HCT116 (cell line): Measurements from ENCODE around the gene PDGFA. TPM values are rescaled to one million over a fixed set of nuclear protein-coding genes. Genes with fewer than 3 reads are reported as not detected.

ENCODE experiments used
- ATAC-seq: fragments of 200-7000 bp; cut with Tn5 transposase; 2 replicates; pipeline ENCODE4 v1.9.1; 2020; ENCODE audit warnings: mild to moderate bottlenecking, moderate library complexity
- BruUV-seq: library from RNA; stranded (reverse); fragments of 400-500 nt; replicated peaks from 2 replicates; lab custom pipeline; 2021; lab: Mats Ljungman, UMichigan
- CTCF ChIA-PET: fragments of 300-600 bp; sonication (Branson Sonifier 250); formaldehyde crosslinking; loops from one replicate; lab custom pipeline; 2021; ENCODE audit warnings: antibody characterized with exemption; lab: Charles Lee
- POLR2A ChIA-PET: fragments of 300-600, 350-600 bp; sonication (Branson Sonifier 250); formaldehyde crosslinking; loops from one replicate; lab custom pipeline; 2021; ENCODE audit warnings: antibody characterized with exemption; lab: Charles Lee
- RAD21 ChIA-PET, 2 experiments: fragments of 300-600 bp; sonication (Branson Sonifier 250); formaldehyde crosslinking; loops; one replicate each; lab custom pipeline; 2023; ENCODE audit warnings: low total read pairs in 2 of 2; ENCODE audit not compliant: uncharacterized antibody in 2 of 2, unreplicated experiment in 2 of 2, low non-redundant PET in 1 of 2; lab: Charles Lee
- DNase-seq: peaks from one replicate; pipeline ENCODE4 v3.0.0-alpha.2; 2010; ENCODE audit warnings: low read depth, low spot score
- H2AFZ ChIP-seq: fragments of 200-600 bp; shearing (Covaris generic), sonication (generic); 2 replicates; pipeline ENCODE4 v1.6.1; 2017; ENCODE audit warnings: low read depth, mixed run types, mixed read lengths, antibody characterized with exemption, low read length; ENCODE audit not compliant: poor library complexity, severe bottlenecking
- H3K27ac ChIP-seq: 2 replicates; pipeline ENCODE4 v1.5.1; 2012; ENCODE audit warnings: low read depth, low read length
- H3K27me3 ChIP-seq: fragments of 200-600 bp; sonication (generic); 2 replicates; pipeline ENCODE4 v1.6.1; 2016; ENCODE audit warnings: mixed run types, low read length, mixed read lengths; ENCODE audit not compliant: insufficient read depth
- H3K36me3 ChIP-seq, 2 experiments: fragments of 200-500 bp in 1 of 2; fragments of 200-600 bp in 1 of 2; sonication (Bioruptor generic) in 1 of 2; sonication (generic) in 1 of 2; 2 replicates each; pipeline versions ENCODE4 v1.5.1 to v1.6.1; 2014 to 2016; ENCODE audit warnings: low read length in 2 of 2, inconsistent platforms in 1 of 2, mixed read lengths in 1 of 2, mixed run types in 1 of 2; ENCODE audit not compliant: insufficient read depth in 2 of 2, control insufficient read depth in 1 of 2
- H3K4me1 ChIP-seq, 2 experiments: fragments of 200-600 bp in 1 of 2; sonication (generic) in 1 of 2; 2 replicates each; pipeline versions ENCODE4 v1.5.1 to v1.6.1; 2012 to 2017; ENCODE audit warnings: low read length in 2 of 2, inconsistent platforms in 1 of 2, mild to moderate bottlenecking in 1 of 2, mixed read lengths in 1 of 2, mixed run types in 1 of 2, moderate library complexity in 1 of 2; ENCODE audit not compliant: insufficient read depth in 2 of 2, control insufficient read depth in 1 of 2
- H3K4me2 ChIP-seq: fragments of 200-600 bp; sonication (generic); 2 replicates; pipeline ENCODE4 v1.6.1; 2017; ENCODE audit warnings: mixed run types, low read length, mixed read lengths
- H3K4me3 ChIP-seq, 2 experiments: fragments of 200-600 bp in 1 of 2; sonication (generic) in 1 of 2; replicated peaks in 1 of 2; 2 replicates each; pipeline ENCODE4 v1.5.1; 2011 to 2016; ENCODE audit warnings: low read length in 2 of 2, control low read depth in 1 of 2, low read depth in 1 of 2, mild to moderate bottlenecking in 1 of 2, mixed read lengths in 1 of 2, mixed run types in 1 of 2
- H3K79me2 ChIP-seq: fragments of 200-600 bp; sonication (generic); 2 replicates; pipeline ENCODE4 v1.6.1; 2017; ENCODE audit warnings: mild to moderate bottlenecking, mixed run types, low read length, moderate library complexity, mixed read lengths; ENCODE audit not compliant: insufficient read depth
- H3K9ac ChIP-seq: fragments of 200-600 bp; sonication (generic); 2 replicates; pipeline ENCODE4 v1.6.1; 2016; ENCODE audit warnings: low read length, mixed read lengths
- H3K9me2 ChIP-seq: fragments of 200-600 bp; sonication (generic), shearing (Covaris generic); 2 replicates; pipeline ENCODE4 v1.6.1; 2017; ENCODE audit warnings: mixed run types, mild to moderate bottlenecking, moderate library complexity; ENCODE audit not compliant: insufficient read depth
- H3K9me3 ChIP-seq, 2 experiments: fragments of 200-500 bp in 1 of 2; fragments of 200-600 bp in 1 of 2; sonication (Bioruptor generic) in 1 of 2; sonication (generic) in 1 of 2; 2 replicates each; pipeline ENCODE4 v1.6.1; 2014 to 2017; ENCODE audit warnings: low read length in 2 of 2, mixed read lengths in 2 of 2, inconsistent platforms in 1 of 2, low read depth in 1 of 2, mild to moderate bottlenecking in 1 of 2, mixed run types in 1 of 2, moderate library complexity in 1 of 2; ENCODE audit not compliant: control insufficient read depth in 1 of 2, insufficient read depth in 1 of 2
- H4K20me1 ChIP-seq: fragments of 200-600 bp; sonication (generic), shearing (Covaris generic); 2 replicates; pipeline ENCODE4 v1.6.1; 2017; ENCODE audit warnings: mixed run types, mild to moderate bottlenecking, moderate library complexity; ENCODE audit not compliant: insufficient read depth
- EGR1 ChIP-seq: IDR thresholded peaks from 2 replicates; pipeline ENCODE4 v1.6.1; 2012; ENCODE audit warnings: low read depth
- EZH2phosphoT487 ChIP-seq: fragments of 200-600 bp; IDR thresholded peaks from 2 replicates; pipeline ENCODE4 v1.6.1; 2018; ENCODE audit warnings: antibody characterized with exemption, borderline replicate concordance
- POLR2A ChIP-seq: IDR thresholded peaks from 2 replicates; pipeline ENCODE4 v1.7.0; 2011; ENCODE audit warnings: borderline replicate concordance; ENCODE audit not compliant: insufficient read depth, insufficient read length; ENCODE audit errors: extremely low read depth
- POLR2AphosphoS5 ChIP-seq: IDR thresholded peaks from 2 replicates; pipeline ENCODE4 v1.6.1; 2011; ENCODE audit warnings: mild to moderate bottlenecking, low read depth, low read length, moderate library complexity
- REST ChIP-seq: IDR thresholded peaks from 2 replicates; pipeline ENCODE4 v1.6.1; 2012; ENCODE audit warnings: low read depth
- YY1 ChIP-seq: IDR thresholded peaks from 2 replicates; pipeline ENCODE4 v1.6.1; 2011; ENCODE audit warnings: low read length, low read depth, moderate library complexity, mild to moderate bottlenecking; ENCODE audit not compliant: insufficient replicate concordance; ENCODE audit errors: extremely low read depth
- intact Hi-C: fragments of 100-400 bp; cut with micrococcal nuclease; formaldehyde crosslinking; loops from 2 replicates; pipeline ENCODE4 v1.10.0; 2022
- total RNA-seq: library from RNA; stranded (reverse); gene quantifications from one replicate; pipeline ENCODE4 v1.2.1, GENCODE V29; 2021; ENCODE audit not compliant: unreplicated experiment

The PDGFA gene
- total RNA-seq, 1 experiment from 2014 or later = 44.7 TPM

GRCh38 chr7:472640-472957 lies 47.0 kb downstream of the PDGFA start:
- TF ChIP-seq POLR2A = no peak
- Histone ChIP-seq H3K36me3 (no peaks in the 10 kb centered on the region), H3K27ac (no peak overlapping the region), H3K27me3 (no peaks in the 10 kb centered on the region), H3K9me2 (no peaks in the 10 kb centered on the region), H3K9ac (no peak overlapping the region), H2AFZ (no peak overlapping the region), H3K79me2 (no peaks in the 10 kb centered on the region), H4K20me1 (no peaks in the 10 kb centered on the region), H3K9me3 (peaks cover 0 to 4% of the 10 kb centered on the region in 2 experiments; a peak in 1 of 4 replicates), H3K4me3 (no peak overlapping the region), H3K4me1 (peaks cover 1 to 3% of the 10 kb centered on the region in 2 experiments; a peak in 3 of 4 replicates), H3K4me2 (no peak overlapping the region)
- CTCF ChIA-PET = no interaction called here
- POLR2A ChIA-PET = interaction anchor here (0.5 kb wide), 1 partner anchor 168 kb away, joined by 3 read pairs; no protein-coding TSS in a partner anchor
- ATAC-seq (no peak), DNase-seq (no peak)
- RAD21 ChIA-PET = no interaction called here
- no TSS peak for BruUV-seq
- intact Hi-C loops = no loop called here

DNA sequence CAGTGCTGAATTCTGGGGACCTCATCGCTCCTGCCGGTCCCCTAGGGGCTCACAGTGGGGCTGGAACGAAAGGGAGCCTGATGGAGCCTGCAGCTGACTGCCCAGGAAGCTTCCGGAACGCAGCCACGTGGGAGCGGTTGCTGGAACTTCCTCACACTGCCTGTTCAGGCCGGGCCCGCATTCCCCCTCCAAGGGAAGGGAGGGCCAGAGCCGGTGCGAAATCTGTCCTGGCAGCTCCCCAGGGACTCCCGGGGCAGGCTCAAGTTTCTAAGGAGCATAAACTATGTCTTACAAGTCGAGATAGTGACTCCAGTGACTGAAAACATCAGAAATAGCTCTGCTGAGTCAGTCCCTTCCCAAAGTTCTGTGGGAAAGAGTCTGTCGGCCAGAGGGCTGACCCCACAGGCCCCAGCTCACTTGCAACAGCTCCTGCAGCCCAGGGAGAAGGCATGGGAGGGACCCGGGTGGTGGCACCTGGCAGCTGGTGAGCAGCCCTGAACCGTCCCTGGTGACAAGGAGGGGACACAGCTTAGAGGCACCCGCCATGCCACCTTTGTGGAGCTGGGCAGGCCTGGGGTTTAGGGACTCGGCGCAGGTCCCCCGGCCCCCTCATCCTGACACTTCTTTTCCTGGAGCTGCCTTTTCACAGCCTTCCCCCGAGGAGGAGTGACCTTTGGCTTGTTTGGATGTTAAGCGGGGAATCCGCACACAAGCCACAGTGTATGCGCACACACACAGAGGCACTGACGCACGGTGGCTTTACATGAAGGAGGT lies 47.6 kb downstream of the PDGFA start:
- no peak overlapping the region for H3K27ac ChIP-seq
- CTCF ChIA-PET = no interaction called here
- BruUV-seq = no TSS peak
- no peak overlapping the region for H3K4me3 ChIP-seq
- no peak overlapping the region for H3K4me2 ChIP-seq
- TF ChIP-seq EZH2phosphoT487 = no peak
- TF ChIP-seq REST = no peak
- no peak for TF ChIP-seq EGR1
- TF ChIP-seq YY1 = no peak
- TF ChIP-seq POLR2AphosphoS5 = no peak
- H3K36me3 ChIP-seq = no peaks in the 10 kb centered on the region
- no peak overlapping the region for H3K9ac ChIP-seq
- DNase-seq (no peak), ATAC-seq (no peak)
- no peak overlapping the region for H2AFZ ChIP-seq
- no peaks in the 10 kb centered on the region for H3K9me2 ChIP-seq
- H3K27me3 ChIP-seq = no peaks in the 10 kb centered on the region
- H3K4me1 ChIP-seq = no peaks in the 10 kb centered on the region
- peaks cover 0 to 7% of the 10 kb centered on the region in 2 experiments; a peak in 1 of 4 replicates for H3K9me3 ChIP-seq
- H4K20me1 ChIP-seq = no peaks in the 10 kb centered on the region
- RAD21 ChIA-PET = no interaction called here
- intact Hi-C loops = no loop called here
- POLR2A ChIA-PET = interaction anchor here (0.5 kb wide), 1 partner anchor 168 kb away, joined by 3 read pairs; no protein-coding TSS in a partner anchor
- H3K79me2 ChIP-seq = no peaks in the 10 kb centered on the region
